Heart left ventricle (tissue), 16 donors: ENCODE data around the gene SLIT1. TPM values are rescaled to one million over a fixed set of nuclear protein-coding genes. Genes with fewer than 3 reads are reported as not detected.

ENCODE experiments used
- ATAC-seq, 4 donors: fragments of 200-7000 bp; cut with Tn5 transposase; one replicate each; pipeline ENCODE4 v1.9.1; 2020 to 2022; ENCODE audit warnings: moderate library complexity in 4 of 4, mild to moderate bottlenecking in 3 of 4, moderate number of reproducible peaks in 1 of 4
- DNase-seq, 5 donors: peaks; one replicate each; pipeline ENCODE4 v3.0.0-alpha.2; 2020
- H3K27ac ChIP-seq, 12 donors: fragments of 200-600 bp; sonication (generic) in 4 of 12; one replicate each; pipeline versions ENCODE4 v1.5.0 to v1.8.0; 2016 to 2022; ENCODE audit warnings: mild to moderate bottlenecking in 2 of 12
- H3K27me3 ChIP-seq, 9 donors: fragments of 200-600 bp; sonication (generic) in 2 of 9; one replicate each; pipeline versions ENCODE4 v1.5.1 to v1.8.0; 2016 to 2022; ENCODE audit warnings: mild to moderate bottlenecking in 3 of 9
- H3K36me3 ChIP-seq, 9 donors: fragments of 200-600 bp; sonication (generic) in 2 of 9; one replicate each; pipeline versions ENCODE4 v1.5.0 to v1.8.0; 2018 to 2022; ENCODE audit warnings: mild to moderate bottlenecking in 2 of 9
- H3K4me1 ChIP-seq, 12 donors: fragments of 200-600 bp; sonication (generic) in 4 of 12; one replicate each; pipeline versions ENCODE4 v1.5.0 to v1.8.0; 2016 to 2022; ENCODE audit warnings: mild to moderate bottlenecking in 3 of 12
- H3K4me3 ChIP-seq, 12 donors: fragments of 200-600 bp; sonication (generic) in 4 of 12; one replicate each; pipeline versions ENCODE4 v1.5.0 to v1.8.0; 2017 to 2022; ENCODE audit warnings: mild to moderate bottlenecking in 9 of 12, moderate library complexity in 4 of 12
- H3K9me3 ChIP-seq, 12 donors: fragments of 200-600 bp; sonication (generic) in 4 of 12; one replicate each; pipeline versions ENCODE4 v1.5.0 to v1.8.0; 2016 to 2022; ENCODE audit warnings: mild to moderate bottlenecking in 1 of 12
- POLR2A ChIP-seq, 2 donors: fragments of 450-650 bp; IDR thresholded peaks; one replicate each; pipeline ENCODE4 v1.6.1; 2017; ENCODE audit warnings: antibody characterized with exemption in 2 of 2, mild to moderate bottlenecking in 2 of 2, moderate library complexity in 2 of 2
- WGBS, 4 donors: extraction: QIAGEN DNeasy Blood & Tissue Kit in 2 of 4; methylation state at CpG; one replicate each; pipeline versions ENCODE4 v1.1.5 to v1.1.7; 2013 to 2018; 5-methylcytosine and 5-hydroxymethylcytosine counted together
- intact Hi-C, 10 donors: fragments of 100-400 bp; cut with DNase I; formaldehyde crosslinking; loops; one replicate each; pipeline versions ENCODE4 v1.11.1 to v1.14.2; 2022
- polyA plus RNA-seq, 2 donors: library from polyadenylated mRNA; stranded (reverse); fragments of 200-250 nt; gene quantifications; one replicate each; pipeline ENCODE4 v1.2.3, GENCODE V29; 2013
- total RNA-seq, 9 donors: library from RNA; depleted of rRNA in 2 of 9; stranded (reverse); fragments of >200 nt in 2 of 9; fragmentation: NEBNext Ultra II Directional in 3 of 9; extraction: Animal tissue kit (Norgen Biotek cat#: 25700) in 3 of 9; gene quantifications; one replicate each; pipeline versions ENCODE4 v1.1.0 to v1.2.4, GENCODE V29; 2016 to 2023
- TF ChIP-seq, protein P1 (sequence below), 12 donors: fragments of 200-600 bp; sonication (generic) in 4 of 12; IDR thresholded peaks; one replicate each; pipeline versions ENCODE4 v1.5.0 to v1.8.0; 2018 to 2022; ENCODE audit warnings: antibody characterized with exemption in 12 of 12, mild to moderate bottlenecking in 5 of 12
- donor health status: ischemic (EF 13 %, LVEDD 7.1; RV severe dilation, severe dysfunction).
- donor health status: healthy with polysubstance abuse.
- donor health status: DM: no; HTN: yes; CAD: no.
- donor health status: DM: no; HTN: no; CAD: no.
- donor health status: ischemic (EF 25% LVEDD 6.9; RV normal size, moderate dysfunction).
- donor health status: ischemic (EF 25% LVEDD 5.7; RV mildly dilated, moderate dysfunction).
- donor health status: healthy.
- donor health status: DM: yes; HTN: yes; CAD: no.
- donor health status: ischemic (EF 35%, LVEDD 5.7; RV mildly dilated, moderate dysfunction).
- donor health status: nonischemic (EF 11% LVEDD 7.7; RV severe dilation, severe dysfunction).
- donor health status: DM: yes; HTN: yes; CAD: no.
- donor health status: PGD.
- donor health status: ischemic (EF 29% LVEDD 5.4; RV normal size, mild dysfunction).
- donor health status: nonischemic (EF 23%, LVEDD 6.1; RV moderate dilation, normal function).

SLIT1 gene
- total and polyA plus RNA-seq, 11 donors = 0.04 to 0.61 (median 0.12) TPM

DNA sequence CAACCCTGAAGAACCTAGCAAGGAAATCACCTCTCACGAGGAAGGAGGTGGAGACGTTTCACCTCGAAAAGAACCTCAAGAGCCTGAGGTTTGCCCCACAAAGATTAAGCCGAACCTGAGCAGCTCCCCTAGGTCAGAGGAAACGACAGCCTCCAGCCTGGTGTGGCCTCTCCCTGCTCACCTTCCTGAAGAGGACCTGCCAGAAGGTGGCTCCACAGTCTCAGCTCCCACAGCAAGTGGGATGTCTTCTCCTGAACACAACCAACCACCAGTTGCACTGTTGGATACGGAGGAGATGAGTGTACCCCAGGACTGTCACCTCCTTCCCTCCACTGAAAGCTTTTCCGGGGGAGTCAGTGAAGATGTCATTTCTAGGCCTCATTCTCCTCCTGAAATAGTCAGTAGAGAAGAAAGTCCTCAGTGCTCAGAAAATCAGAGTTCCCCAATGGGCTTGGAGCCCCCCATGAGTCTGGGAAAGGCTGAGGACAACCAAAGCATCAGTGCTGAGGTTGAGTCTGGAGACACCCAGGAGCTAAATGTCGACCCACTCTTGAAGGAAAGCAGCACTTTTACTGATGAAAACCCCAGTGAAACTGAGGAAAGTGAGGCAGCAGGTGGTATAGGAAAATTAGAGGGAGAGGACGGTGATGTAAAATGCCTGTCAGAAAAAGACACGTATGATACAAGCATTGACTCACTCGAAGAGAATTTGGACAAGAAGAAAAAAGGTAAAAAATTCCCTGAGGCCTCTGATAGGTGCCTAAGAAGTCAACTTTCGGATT, 203.4 kb downstream of the SLIT1 start:
- no peak for ATAC-seq
- no peak for TF ChIP-seq POLR2A (IDR thresholded peaks at IDR 0.05)
- TF ChIP-seq, protein P1, sequence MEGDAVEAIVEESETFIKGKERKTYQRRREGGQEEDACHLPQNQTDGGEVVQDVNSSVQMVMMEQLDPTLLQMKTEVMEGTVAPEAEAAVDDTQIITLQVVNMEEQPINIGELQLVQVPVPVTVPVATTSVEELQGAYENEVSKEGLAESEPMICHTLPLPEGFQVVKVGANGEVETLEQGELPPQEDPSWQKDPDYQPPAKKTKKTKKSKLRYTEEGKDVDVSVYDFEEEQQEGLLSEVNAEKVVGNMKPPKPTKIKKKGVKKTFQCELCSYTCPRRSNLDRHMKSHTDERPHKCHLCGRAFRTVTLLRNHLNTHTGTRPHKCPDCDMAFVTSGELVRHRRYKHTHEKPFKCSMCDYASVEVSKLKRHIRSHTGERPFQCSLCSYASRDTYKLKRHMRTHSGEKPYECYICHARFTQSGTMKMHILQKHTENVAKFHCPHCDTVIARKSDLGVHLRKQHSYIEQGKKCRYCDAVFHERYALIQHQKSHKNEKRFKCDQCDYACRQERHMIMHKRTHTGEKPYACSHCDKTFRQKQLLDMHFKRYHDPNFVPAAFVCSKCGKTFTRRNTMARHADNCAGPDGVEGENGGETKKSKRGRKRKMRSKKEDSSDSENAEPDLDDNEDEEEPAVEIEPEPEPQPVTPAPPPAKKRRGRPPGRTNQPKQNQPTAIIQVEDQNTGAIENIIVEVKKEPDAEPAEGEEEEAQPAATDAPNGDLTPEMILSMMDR (IDR thresholded peaks at IDR 0.05) = no peak
- Histone ChIP-seq H3K4me3 (no peak overlapping the region), H3K36me3 (peaks cover 0 to 28% (median 18%) of the 10 kb centered on the region in 9 donors), H3K27ac (no peak overlapping the region), H3K4me1 (peaks cover 0 to 16% (median 0%) of the 10 kb centered on the region in 12 donors), H3K9me3 (no peaks in the 10 kb centered on the region), H3K27me3 (no peaks in the 10 kb centered on the region)
- intact Hi-C loops = no loop called here
- no peak for DNase-seq
- 92 to 97% (median 95%) methylated on average over 9 to 12 of the region's 12 CpGs for WGBS, 4 donors

DNA sequence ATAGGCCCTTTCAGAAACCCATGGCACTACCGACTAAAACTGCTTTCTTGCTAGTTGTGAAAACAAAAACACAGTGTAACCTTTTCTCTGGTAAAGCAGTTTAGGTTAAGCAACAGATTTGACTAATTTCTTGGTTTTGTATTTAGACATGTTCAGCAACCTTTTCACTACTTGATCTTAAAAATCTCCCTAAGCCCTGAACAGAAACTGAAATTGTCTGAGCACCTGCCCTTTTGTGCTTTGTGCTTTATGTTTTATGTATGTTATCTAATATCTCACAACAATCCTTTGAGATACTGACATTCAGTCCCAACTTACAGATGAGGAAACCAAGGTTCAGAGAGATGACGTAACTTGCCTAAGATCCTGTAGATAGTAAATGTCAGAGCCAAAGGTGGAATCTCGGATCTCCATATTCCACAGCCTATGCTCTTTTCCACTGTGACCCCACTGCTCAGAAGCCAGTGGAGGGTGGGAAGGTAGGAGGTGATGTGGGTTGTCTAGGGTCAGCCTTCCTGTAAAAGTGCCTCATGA, 207.1 kb downstream of the SLIT1 start:
- H3K4me1 ChIP-seq = peaks cover 0 to 9% (median 0%) of the 10 kb centered on the region in 12 donors
- ATAC-seq (no peak), DNase-seq (no peak)
- TF ChIP-seq, protein P1 (IDR thresholded peaks at IDR 0.05) = no peak
- no peak for TF ChIP-seq POLR2A (IDR thresholded peaks at IDR 0.05)
- H3K27ac ChIP-seq = no peak overlapping the region
- H3K4me3 ChIP-seq = no peak overlapping the region
- H3K36me3 ChIP-seq = peaks cover 0 to 28% (median 18%) of the 10 kb centered on the region in 9 donors
- H3K27me3 ChIP-seq = no peaks in the 10 kb centered on the region
- H3K9me3 ChIP-seq = no peaks in the 10 kb centered on the region
- 94 to 97% (median 95%) methylated on average over 3 of the region's 3 CpGs for WGBS, 4 donors
- intact Hi-C loops = no loop called here

DNA sequence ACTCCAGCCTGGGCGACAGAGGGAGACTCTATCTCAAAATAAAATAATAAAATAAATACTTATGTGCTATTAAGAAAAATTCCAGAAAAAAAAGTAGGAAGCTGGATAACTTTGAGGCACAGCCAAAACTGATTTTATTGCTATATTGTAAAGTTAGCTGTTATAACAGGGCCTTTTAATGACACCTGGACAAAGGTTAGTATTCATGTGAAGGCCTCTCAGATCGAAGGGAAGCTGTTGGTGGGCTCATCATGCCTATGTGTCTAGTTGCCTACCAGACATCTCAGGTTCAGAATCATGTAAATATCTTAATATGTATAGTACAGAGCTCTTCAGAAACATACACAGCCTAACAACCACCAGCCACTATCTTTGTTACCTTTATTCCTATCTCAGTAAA, 210.6 kb downstream of the SLIT1 start:
- TF ChIP-seq, protein P1 (IDR thresholded peaks at IDR 0.05) = no peak
- no peak for TF ChIP-seq POLR2A (IDR thresholded peaks at IDR 0.05)
- DNase-seq (no peak), ATAC-seq (no peak)
- H3K4me3 ChIP-seq = no peak overlapping the region
- WGBS, 4 donors = 88 to 94% (median 93%) methylated on average over 2 of the region's 2 CpGs
- no peak overlapping the region for H3K27ac ChIP-seq
- no peaks in the 10 kb centered on the region for H3K27me3 ChIP-seq
- H3K4me1 ChIP-seq = peaks cover 0 to 9% (median 0%) of the 10 kb centered on the region in 12 donors
- no peaks in the 10 kb centered on the region for H3K9me3 ChIP-seq
- H3K36me3 ChIP-seq = no peaks in the 10 kb centered on the region
- intact Hi-C loops = no loop called here
